ENCODE results near the gene SLC9A6. TPM values are rescaled to one million over a fixed set of nuclear protein-coding genes. Genes with fewer than 3 reads are reported as not detected.
A peak's percentile ranks its signal among the peaks of the same experiment; 100 is the strongest.
"Not testable (repeated sequence)": the region's sequence is repeated elsewhere in the genome, so short reads cannot be mapped to it uniquely, and the experiment has no call there.

Gene SLC9A6
- polyA plus RNA-seq, 12 donors = 8.3 to 11.9 (median 9.6) TPM; not detected in 1

- peak; percentile 68 for DNase-seq
Measured at GRCh38 chrX:136028383-136028984, 43.2 kb downstream of the SLC9A6 start.

GRCh38 chrX:136029766-136030165, 44.5 kb downstream of the SLC9A6 start:
- no peak for DNase-seq

GRCh38 chrX:136030303-136031191, 45.3 kb downstream of the SLC9A6 start:
- peak; percentile 81 for DNase-seq

GRCh38 chrX:136031626-136032025, 46.4 kb downstream of the SLC9A6 start:
- DNase-seq = no peak

GRCh38 chrX:136032370-136032769, 47.1 kb downstream of the SLC9A6 start:
- no peak for DNase-seq

- DNase-seq = no peak
Measured at GRCh38 chrX:136034668-136035067, 49.4 kb downstream of the SLC9A6 start.

- DNase-seq = no peak
Measured at GRCh38 chrX:136035663-136036062, 50.4 kb downstream of the SLC9A6 start.

- DNase-seq = no peak
Measured at GRCh38 chrX:136039485-136039884, 54.2 kb downstream of the SLC9A6 start.

- DNase-seq = no peak
Measured at GRCh38 chrX:136039968-136040367, 54.7 kb downstream of the SLC9A6 start.

- DNase-seq = no peak
Measured at GRCh38 chrX:136041254-136041812, 56.1 kb downstream of the SLC9A6 start.

GRCh38 chrX:136045008-136045407, 59.8 kb downstream of the SLC9A6 start:
- DNase-seq = no peak

- DNase-seq = no peak
Measured at GRCh38 chrX:136046295-136047015, 61.2 kb downstream of the SLC9A6 start.

GRCh38 chrX:136047016-136047642, 61.9 kb downstream of the SLC9A6 start:
- no peak for DNase-seq

GRCh38 chrX:136047969-136048368, 62.7 kb downstream of the SLC9A6 start:
- no peak for DNase-seq

- DNase-seq = no peak
Measured at GRCh38 chrX:136048446-136048845, 63.2 kb downstream of the SLC9A6 start.

GRCh38 chrX:136049608-136050007, 64.4 kb downstream of the SLC9A6 start:
- no peak for DNase-seq

GRCh38 chrX:136050875-136051274, 65.6 kb downstream of the SLC9A6 start:
- not testable (repeated sequence) for DNase-seq

GRCh38 chrX:136051611-136052010, 66.4 kb downstream of the SLC9A6 start:
- no peak for DNase-seq

- peak; percentile 75 for DNase-seq
Measured at GRCh38 chrX:136055651-136056221, 70.5 kb downstream of the SLC9A6 start.

- no peak for DNase-seq
Measured at GRCh38 chrX:136057567-136057966, 72.3 kb downstream of the SLC9A6 start.

GRCh38 chrX:136059350-136059749, 74.1 kb downstream of the SLC9A6 start:
- DNase-seq = no peak

Data from muscle of arm (tissue), 12 donors.